T-helper 2 cell treated with Interferon-gamma antibody and Interleukin-4, amounts not matched to agents 5 μg/mL and 100 μg/mL, for 36 hours (primary cell): Measurements from ENCODE around the gene BCDIN3D.

Experiments used
- DNase-seq: peaks from one replicate; pipeline ENCODE4 v3.0.0; 2021; ENCODE audit warnings: low spot score
- H3K27ac Mint-ChIP-seq: one replicate; pipeline ENCODE4 v1.8.0; 2021; ENCODE audit warnings: mild to moderate bottlenecking, mixed read lengths
- H3K27me3 Mint-ChIP-seq: one replicate; pipeline ENCODE4 v1.8.0; 2021; ENCODE audit warnings: low read depth, mixed read lengths
- H3K36me3 Mint-ChIP-seq: one replicate; pipeline ENCODE4 v1.8.0; 2021; ENCODE audit warnings: low read depth, mixed read lengths
- H3K4me1 Mint-ChIP-seq: one replicate; pipeline ENCODE4 v1.8.0; 2021; ENCODE audit warnings: low read depth, mixed read lengths
- H3K4me3 Mint-ChIP-seq: one replicate; pipeline ENCODE4 v1.8.0; 2022; ENCODE audit warnings: mild to moderate bottlenecking, moderate library complexity, mixed read lengths
- H3K9me3 Mint-ChIP-seq: one replicate; pipeline ENCODE4 v1.8.0; 2021; ENCODE audit warnings: mixed read lengths

The BCDIN3D gene

GRCh38 chr12:49825971-49826421 lies 16.9 kb downstream of the BCDIN3D start:
- Mint-ChIP-seq H3K36me3 (no peaks in the 10 kb centered on the region), H3K4me3 (no peak overlapping the region), H3K27me3 (peaks cover 21% of the 10 kb centered on the region), H3K27ac (no peak overlapping the region), H3K9me3 (no peaks in the 10 kb centered on the region), H3K4me1 (peaks cover 21% of the 10 kb centered on the region)
- no peak for DNase-seq

- H3K36me3 Mint-ChIP-seq, result no peaks in the 10 kb centered on the region
- peaks cover 24% of the 10 kb centered on the region for H3K4me1 Mint-ChIP-seq
- no peak overlapping the region for H3K4me3 Mint-ChIP-seq
- no peaks in the 10 kb centered on the region for H3K9me3 Mint-ChIP-seq
- H3K27me3 Mint-ChIP-seq, result peaks cover 21% of the 10 kb centered on the region
- DNase-seq, result no peak
- H3K27ac Mint-ChIP-seq, result no peak overlapping the region
Measured at GRCh38 chr12:49825360-49825970, 17.4 kb downstream of the BCDIN3D start.

DNA sequence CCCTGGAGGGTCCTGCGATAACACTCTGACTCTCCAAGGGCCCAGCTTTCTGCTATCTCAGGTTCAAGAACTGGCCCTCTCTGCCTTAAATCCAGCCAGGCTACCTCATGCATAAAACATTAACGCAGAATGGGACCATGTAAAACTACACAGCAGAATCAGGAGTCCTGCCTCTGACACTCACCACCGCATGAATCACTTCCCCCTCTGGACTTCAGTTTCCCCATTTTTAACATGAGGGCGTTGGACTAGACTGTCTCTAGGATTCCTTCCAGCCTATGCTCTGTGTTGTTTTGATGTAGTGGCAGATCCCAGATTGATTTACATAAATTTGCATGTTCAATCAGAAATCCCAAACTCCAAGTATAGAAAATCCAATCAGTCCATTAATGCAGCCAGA lies 18.0 kb downstream of the BCDIN3D start:
- Mint-ChIP-seq H3K4me3 (no peak overlapping the region), H3K27ac (no peak overlapping the region), H3K4me1 (peaks cover 24% of the 10 kb centered on the region), H3K36me3 (no peaks in the 10 kb centered on the region), H3K9me3 (no peaks in the 10 kb centered on the region), H3K27me3 (peaks cover 21% of the 10 kb centered on the region)
- no peak for DNase-seq

GRCh38 chr12:49824416-49824815 lies 18.5 kb downstream of the BCDIN3D start:
- Mint-ChIP-seq H3K27ac (no peak overlapping the region), H3K4me3 (no peak overlapping the region), H3K36me3 (no peaks in the 10 kb centered on the region)

GRCh38 chr12:49823951-49824350 lies 19.0 kb downstream of the BCDIN3D start:
- Mint-ChIP-seq H3K4me1 (peaks cover 22% of the 10 kb centered on the region), H3K27ac (no peak overlapping the region), H3K9me3 (no peaks in the 10 kb centered on the region), H3K4me3 (no peak overlapping the region), H3K36me3 (no peaks in the 10 kb centered on the region), H3K27me3 (peaks cover 18% of the 10 kb centered on the region)
- no peak for DNase-seq

More at GRCh38 chr12:49824416-49824815, 18.5 kb downstream of the BCDIN3D start:
- peaks cover 26% of the 10 kb centered on the region for H3K4me1 Mint-ChIP-seq
- H3K9me3 Mint-ChIP-seq, result no peaks in the 10 kb centered on the region
- no peak for DNase-seq
- H3K27me3 Mint-ChIP-seq, result peaks cover 21% of the 10 kb centered on the region

- H3K4me1 Mint-ChIP-seq, result peaks cover 16% of the 10 kb centered on the region
- H3K9me3 Mint-ChIP-seq, result no peaks in the 10 kb centered on the region
- H3K36me3 Mint-ChIP-seq, result no peaks in the 10 kb centered on the region
- no peak overlapping the region for H3K27ac Mint-ChIP-seq
- peaks cover 14% of the 10 kb centered on the region for H3K27me3 Mint-ChIP-seq
- H3K4me3 Mint-ChIP-seq, result no peak overlapping the region
- no peak for DNase-seq
Measured at GRCh38 chr12:49823350-49823749, 19.6 kb downstream of the BCDIN3D start.

- peak overlapping the region; percentile 40 for H3K4me3 Mint-ChIP-seq
- no peak for DNase-seq
- H3K27ac Mint-ChIP-seq, result no peak overlapping the region
- H3K27me3 Mint-ChIP-seq, result peaks cover 4% of the 10 kb centered on the region
- peaks cover 16% of the 10 kb centered on the region for H3K4me1 Mint-ChIP-seq
- peaks cover 1% of the 10 kb centered on the region for H3K36me3 Mint-ChIP-seq
- H3K9me3 Mint-ChIP-seq, result no peaks in the 10 kb centered on the region
Measured at GRCh38 chr12:49821373-49822287, 21.3 kb downstream of the BCDIN3D start.

DNA sequence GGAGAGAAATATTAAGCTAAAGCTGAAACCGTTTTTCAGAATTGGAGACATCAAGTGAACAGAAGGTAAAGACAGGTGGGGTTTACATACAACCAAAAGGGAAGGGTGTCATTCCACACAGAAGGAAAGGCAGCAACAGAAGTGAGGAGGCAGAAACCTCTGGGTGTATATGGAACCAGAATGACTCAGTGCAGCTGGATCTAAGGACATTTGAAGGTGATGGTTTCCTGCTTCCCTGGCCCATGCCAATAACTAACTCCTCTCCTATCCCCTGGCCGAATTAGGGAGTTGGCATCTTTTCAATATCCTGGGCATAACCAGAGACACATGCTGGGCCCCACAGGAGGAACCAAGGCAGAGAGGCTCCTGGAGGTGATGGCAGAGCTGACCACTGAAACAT lies 23.1 kb downstream of the BCDIN3D start:
- peaks cover 1% of the 10 kb centered on the region for H3K36me3 Mint-ChIP-seq
- peaks cover 13% of the 10 kb centered on the region for H3K4me1 Mint-ChIP-seq
- H3K27ac Mint-ChIP-seq, result peak overlapping the region; percentile 13

DNA sequence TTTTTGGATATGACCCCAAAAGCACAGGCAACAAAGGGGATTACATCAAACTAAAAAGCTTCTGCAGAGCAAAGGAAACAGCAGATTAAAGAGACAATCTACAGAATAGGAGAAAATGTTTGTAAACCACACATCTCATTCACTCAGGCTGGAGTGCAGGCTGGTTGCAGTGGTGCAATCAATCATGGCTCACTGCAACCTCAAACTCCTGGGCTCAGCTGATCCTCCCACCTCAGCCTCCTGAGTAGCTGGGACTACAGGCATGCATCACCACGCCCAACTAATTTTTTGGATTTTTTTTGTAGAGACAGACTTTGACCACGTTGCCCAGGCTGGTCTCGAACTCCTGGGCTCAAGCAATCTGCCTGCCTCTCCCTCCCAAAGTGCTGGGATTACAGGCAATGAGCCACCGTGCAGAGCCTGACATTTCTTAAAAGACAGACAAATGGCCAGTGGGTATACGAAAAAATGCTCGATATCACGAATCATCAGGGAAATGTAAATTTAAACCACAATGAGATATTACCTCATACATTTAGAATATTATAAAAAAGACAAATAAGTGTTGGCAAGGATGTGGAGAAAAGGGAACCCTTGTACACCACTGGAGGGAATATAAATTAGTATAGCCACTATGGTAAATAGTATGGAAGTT lies 24.5 kb downstream of the BCDIN3D start:
- no peak overlapping the region for H3K4me3 Mint-ChIP-seq
- H3K27me3 Mint-ChIP-seq, result no peaks in the 10 kb centered on the region
- peaks cover 1% of the 10 kb centered on the region for H3K36me3 Mint-ChIP-seq
- no peak overlapping the region for H3K27ac Mint-ChIP-seq
- H3K4me1 Mint-ChIP-seq, result peaks cover 12% of the 10 kb centered on the region
- DNase-seq, result no peak
- H3K9me3 Mint-ChIP-seq, result no peaks in the 10 kb centered on the region

More for the DNA sequence above, 23.1 kb downstream of the BCDIN3D start:
- Mint-ChIP-seq H3K9me3 (no peaks in the 10 kb centered on the region), H3K27me3 (no peaks in the 10 kb centered on the region), H3K4me3 (no peak overlapping the region)
- DNase-seq, result no peak

DNA sequence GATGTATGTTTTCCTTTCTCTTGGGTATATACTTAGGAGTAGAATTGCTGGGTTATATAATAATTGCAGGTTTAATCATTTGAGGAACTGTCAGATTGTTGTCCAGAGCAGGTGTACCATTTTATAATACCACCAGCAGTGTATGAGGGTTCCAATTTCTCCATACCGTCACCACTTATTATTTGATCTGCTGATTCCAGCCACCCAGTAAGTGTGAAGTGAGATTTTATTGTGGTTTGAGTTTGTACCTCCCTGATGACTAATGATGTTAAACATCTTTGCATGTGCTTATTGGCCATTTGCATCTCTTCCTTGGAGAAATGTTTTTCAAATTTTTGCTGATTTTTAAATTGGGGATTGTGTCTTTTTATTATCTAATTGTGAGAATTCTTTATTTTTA lies 29.8 kb downstream of the BCDIN3D start:
- no peak for DNase-seq
- Mint-ChIP-seq H3K9me3 (no peaks in the 10 kb centered on the region), H3K27me3 (no peaks in the 10 kb centered on the region), H3K36me3 (peaks cover 1% of the 10 kb centered on the region), H3K4me1 (peaks cover 4% of the 10 kb centered on the region), H3K4me3 (no peak overlapping the region), H3K27ac (no peak overlapping the region)

DNA sequence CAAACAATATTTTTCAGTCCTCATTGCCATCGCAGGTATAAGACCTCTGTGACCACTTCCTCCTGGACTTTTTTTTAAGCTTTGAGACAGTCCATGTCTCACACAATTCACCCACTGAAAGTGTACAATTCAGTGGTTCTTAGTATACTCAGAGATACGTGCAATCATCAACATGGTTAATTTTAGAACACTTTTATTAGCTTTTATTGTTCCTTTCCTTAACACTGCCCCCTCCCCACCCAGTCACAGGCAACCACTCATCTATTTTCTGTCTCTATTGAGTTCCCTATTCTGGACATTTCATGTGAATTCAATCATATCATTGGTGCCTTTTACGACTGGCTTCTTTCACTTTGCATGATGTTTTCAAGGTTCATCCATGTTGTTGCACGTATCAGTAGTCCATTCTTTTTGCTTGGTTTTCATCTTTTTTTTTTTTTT lies 30.9 kb downstream of the BCDIN3D start:
- H3K27me3 Mint-ChIP-seq, result no peaks in the 10 kb centered on the region

GRCh38 chr12:49811136-49811535 lies 31.8 kb downstream of the BCDIN3D start:
- Mint-ChIP-seq H3K36me3 (no peaks in the 10 kb centered on the region), H3K27me3 (no peaks in the 10 kb centered on the region), H3K4me1 (peaks cover 4% of the 10 kb centered on the region), H3K27ac (no peak overlapping the region), H3K9me3 (no peaks in the 10 kb centered on the region), H3K4me3 (no peak overlapping the region)
- DNase-seq, result no peak

More for the DNA sequence above, 30.9 kb downstream of the BCDIN3D start:
- H3K9me3 Mint-ChIP-seq, result no peaks in the 10 kb centered on the region
- no peak for DNase-seq
- no peaks in the 10 kb centered on the region for H3K36me3 Mint-ChIP-seq
- H3K4me1 Mint-ChIP-seq, result peaks cover 4% of the 10 kb centered on the region
- no peak overlapping the region for H3K27ac Mint-ChIP-seq
- no peak overlapping the region for H3K4me3 Mint-ChIP-seq

- Mint-ChIP-seq H3K36me3 (no peaks in the 10 kb centered on the region), H3K4me1 (peaks cover 4% of the 10 kb centered on the region), H3K27me3 (no peaks in the 10 kb centered on the region), H3K4me3 (no peak overlapping the region), H3K9me3 (no peaks in the 10 kb centered on the region), H3K27ac (no peak overlapping the region)
- no peak for DNase-seq
Measured at GRCh38 chr12:49809906-49810389, 33.0 kb downstream of the BCDIN3D start.
